Measurements from ENCODE around the gene LRRC58.

DNA sequence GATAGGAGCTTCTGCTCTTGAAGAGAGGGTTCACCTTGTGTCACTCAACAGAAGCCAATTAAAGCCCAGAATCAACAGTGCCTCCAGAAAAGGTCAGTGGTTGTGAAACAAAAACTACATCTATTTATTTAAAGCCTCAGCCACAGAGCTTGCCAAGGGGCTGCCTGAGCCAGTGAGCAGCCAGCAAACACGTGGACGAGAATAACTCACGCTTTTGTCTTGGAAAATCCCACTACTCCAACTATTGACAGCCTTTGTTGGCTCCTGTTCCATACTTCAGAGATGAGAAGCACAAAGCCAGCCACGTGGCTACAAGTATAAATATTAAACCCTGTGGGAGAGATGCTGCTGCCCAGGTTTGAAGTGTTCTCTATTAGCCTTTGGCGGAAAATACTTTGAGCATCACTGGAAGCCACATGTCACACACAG is 74.4 kb downstream of the LRRC58 start:
- TF ChIP-seq, protein P1, sequence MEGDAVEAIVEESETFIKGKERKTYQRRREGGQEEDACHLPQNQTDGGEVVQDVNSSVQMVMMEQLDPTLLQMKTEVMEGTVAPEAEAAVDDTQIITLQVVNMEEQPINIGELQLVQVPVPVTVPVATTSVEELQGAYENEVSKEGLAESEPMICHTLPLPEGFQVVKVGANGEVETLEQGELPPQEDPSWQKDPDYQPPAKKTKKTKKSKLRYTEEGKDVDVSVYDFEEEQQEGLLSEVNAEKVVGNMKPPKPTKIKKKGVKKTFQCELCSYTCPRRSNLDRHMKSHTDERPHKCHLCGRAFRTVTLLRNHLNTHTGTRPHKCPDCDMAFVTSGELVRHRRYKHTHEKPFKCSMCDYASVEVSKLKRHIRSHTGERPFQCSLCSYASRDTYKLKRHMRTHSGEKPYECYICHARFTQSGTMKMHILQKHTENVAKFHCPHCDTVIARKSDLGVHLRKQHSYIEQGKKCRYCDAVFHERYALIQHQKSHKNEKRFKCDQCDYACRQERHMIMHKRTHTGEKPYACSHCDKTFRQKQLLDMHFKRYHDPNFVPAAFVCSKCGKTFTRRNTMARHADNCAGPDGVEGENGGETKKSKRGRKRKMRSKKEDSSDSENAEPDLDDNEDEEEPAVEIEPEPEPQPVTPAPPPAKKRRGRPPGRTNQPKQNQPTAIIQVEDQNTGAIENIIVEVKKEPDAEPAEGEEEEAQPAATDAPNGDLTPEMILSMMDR (IDR thresholded peaks at IDR 0.05; ENCODE audit: low read length) = no peak
- TF ChIP-seq EZH2 (IDR thresholded peaks at IDR 0.05; ENCODE audit: borderline replicate concordance, low read length) = no peak

Measured in OCI-LY1 (cell line).